Amygdala (tissue), 56 donors: ENCODE measurements around the gene ZNF652.
"Not testable (repeated sequence)": the region's sequence is repeated elsewhere in the genome, so short reads cannot be mapped to it uniquely, and the experiment has no call there.

Source experiments
- DNase-seq, 56 donors: peaks; one replicate each; lab custom pipeline; 2025; lab: John Stamatoyannopoulos, UW

ZNF652 gene

GRCh38 chr17:49361902-49362722 lies at the start of gene ZNF652:
TSS of gene ZNF652 (minus strand) at chr17:49362250. CDS start at chr17:49317725, 44,525 bp downstream.
- peak in 55 of 56 donors; percentile 45 to 94 (median 82) for DNase-seq

- DNase-seq: no peak
Measured at GRCh38 chr17:49409066-49409465, 47.0 kb upstream of the ZNF652 start.

GRCh38 chr17:49407981-49408501 lies 46.0 kb upstream of the ZNF652 start:
- DNase-seq: peak in 35 of 56 donors; percentile 5 to 68 (median 35)

GRCh38 chr17:49407086-49407485 lies 45.0 kb upstream of the ZNF652 start:
- DNase-seq: no peak

- no peak for DNase-seq
Measured at GRCh38 chr17:49406421-49407061, 44.5 kb upstream of the ZNF652 start.

GRCh38 chr17:49404906-49405305 lies 42.9 kb upstream of the ZNF652 start:
- no peak for DNase-seq

GRCh38 chr17:49404361-49404760 lies 42.3 kb upstream of the ZNF652 start:
- DNase-seq: no peak

- DNase-seq: peak in 5 of 56 donors; percentile 15 to 41 (median 37)
Measured at GRCh38 chr17:49403514-49404289, 41.7 kb upstream of the ZNF652 start.

- DNase-seq: no peak
Measured at GRCh38 chr17:49402706-49403105, 40.7 kb upstream of the ZNF652 start.

- peak in 38 of 56 donors; percentile 8 to 74 (median 34) for DNase-seq
Measured at GRCh38 chr17:49401971-49402611, 40.0 kb upstream of the ZNF652 start.

GRCh38 chr17:49399995-49400394 lies 37.9 kb upstream of the ZNF652 start:
- no peak for DNase-seq

- DNase-seq: no peak
Measured at GRCh38 chr17:49397586-49397985, 35.5 kb upstream of the ZNF652 start.

- DNase-seq: peak in 2 of 56 donors; percentile 2 to 5
Measured at GRCh38 chr17:49393491-49394255, 31.6 kb upstream of the ZNF652 start.

GRCh38 chr17:49390548-49391324 lies 28.7 kb upstream of the ZNF652 start:
- DNase-seq: peak in 35 of 56 donors; percentile 5 to 72 (median 39)

GRCh38 chr17:49389514-49390347 lies 27.7 kb upstream of the ZNF652 start:
- not testable (repeated sequence) for DNase-seq

- DNase-seq: no peak
Measured at GRCh38 chr17:49388692-49389513, 26.9 kb upstream of the ZNF652 start.

- peak in 2 of 56 donors; percentile 6 to 17 for DNase-seq
Measured at GRCh38 chr17:49388290-49388640, 26.2 kb upstream of the ZNF652 start.
